Ovary (tissue), 9 donors: ENCODE measurements around the gene VDR. TPM values are rescaled to one million over a fixed set of nuclear protein-coding genes. Genes with fewer than 3 reads are reported as not detected.

Experiments
- DNase-seq, 5 donors: peaks; one replicate each; pipeline ENCODE4 v3.0.0-alpha.2; 2019 to 2020
- H3K27ac ChIP-seq, 2 donors: fragments of 200-600 bp; one replicate each; pipeline versions ENCODE4 v1.5.1 to v1.8.0; 2019 to 2022
- H3K27me3 ChIP-seq: fragments of 200-600 bp; one replicate; pipeline ENCODE4 v1.8.0; 2022
- H3K36me3 ChIP-seq: fragments of 200-600 bp; sonication (generic); one replicate; pipeline ENCODE4 v1.5.1; 2019
- H3K4me1 ChIP-seq: one replicate; pipeline ENCODE4 v1.8.1; 2013; ENCODE audit warnings: mild to moderate bottlenecking, moderate library complexity; ENCODE audit not compliant: insufficient read depth
- H3K4me3 ChIP-seq: fragments of 200-600 bp; sonication (generic); one replicate; pipeline ENCODE4 v1.5.1; 2017
- H3K9me3 ChIP-seq, 2 donors: fragments of 200-600 bp in 1 of 2; sonication (generic) in 1 of 2; one replicate each; pipeline versions ENCODE4 v1.5.1 to v1.8.1; 2013 to 2019; ENCODE audit warnings: mild to moderate bottlenecking in 1 of 2, moderate library complexity in 1 of 2
- CTCF ChIP-seq, 3 donors: fragments of 450-650 bp in 2 of 3; fragments of 200-600 bp in 1 of 3; IDR thresholded peaks; one replicate each; pipeline versions ENCODE4 v1.5.1 to v1.8.0; 2016 to 2022; ENCODE audit warnings: antibody characterized with exemption in 3 of 3, mild to moderate bottlenecking in 1 of 3
- EP300 ChIP-seq: sonication (generic); formaldehyde crosslinking; IDR thresholded peaks from one replicate; pipeline ENCODE4 v1.6.1; 2017; ENCODE audit warnings: antibody characterized with exemption
- POLR2A ChIP-seq: fragments of 450-650 bp; IDR thresholded peaks from one replicate; pipeline ENCODE4 v1.6.1; 2017; ENCODE audit warnings: antibody characterized with exemption, mild to moderate bottlenecking, moderate library complexity
- WGBS, 3 donors: extraction: QIAGEN DNeasy Blood & Tissue Kit in 1 of 3; methylation state at CpG; one replicate each; pipeline versions ENCODE4 v1.1.5 to v1.1.7; 2013 to 2017; 5-methylcytosine and 5-hydroxymethylcytosine counted together
- intact Hi-C, 4 donors: fragments of 100-400 bp; cut with DNase I; formaldehyde crosslinking; loops; one replicate each; pipeline versions ENCODE4 v1.11.0 to v1.15.1; 2022 to 2023
- polyA plus RNA-seq, 2 donors: library from polyadenylated mRNA; stranded (reverse); fragments of 200-250 nt in 1 of 2; fragments of 350-450 nt in 1 of 2; fragmentation: Illumina TruSeq in 1 of 2; extraction: RNeasy Lipid Tissue Mini Kit (QIAGEN cat#74804) in 1 of 2; gene quantifications; one replicate each; pipeline ENCODE4 v1.2.3, GENCODE V29; 2013 to 2014
- total RNA-seq, 7 donors: library from RNA; depleted of rRNA in 2 of 7; stranded (reverse); fragments of >200 nt in 2 of 7; fragmentation: NEBNext Ultra II Directional in 3 of 7; extraction: Animal tissue kit (Norgen Biotek cat#: 25700) in 3 of 7; gene quantifications; one replicate each; pipeline versions ENCODE4 v1.1.0 to v1.2.4, GENCODE V29; 2016 to 2023
- donor health status: DM: no; HTN: no; CAD: no; lungs with moderate emphysema.
- donor health status: DM: no; HTN: no; CAD: no.
- donor health status: Bipolar disorder and iron deficiency.
- donor health status: DM: yes; HTN: yes; CAD: no.
- donor health status: DM: no; HTN: no; CAD: no.
- donor health status: DM: yes; HTN: yes; CAD: no.

The VDR gene
- total and polyA plus RNA-seq, 9 donors: 0.31 to 2.7 (median 1.1) TPM

GRCh38 chr12:47891356-47891755, 13.4 kb downstream of the VDR start:
- 38 to 46% (median 45%) methylated on average over 3 of the region's 3 CpGs for WGBS, 3 donors
- intact Hi-C loops: no loop called here
- no peak overlapping the region for H3K4me3 ChIP-seq
- DNase-seq: no peak
- no peaks in the 10 kb centered on the region for H3K36me3 ChIP-seq
- H3K27ac ChIP-seq: no peak overlapping the region
- H3K4me1 ChIP-seq: no peaks in the 10 kb centered on the region
- no peak for TF ChIP-seq CTCF (IDR thresholded peaks at IDR 0.05)
- TF ChIP-seq POLR2A: no peak
- TF ChIP-seq EP300: no peak
- H3K9me3 ChIP-seq: no peaks in the 10 kb centered on the region
- H3K27me3 ChIP-seq: no peaks in the 10 kb centered on the region

- no peaks in the 10 kb centered on the region for H3K4me1 ChIP-seq
Observed at GRCh38 chr12:47889040-47889439, 15.8 kb downstream of the VDR start.

GRCh38 chr12:47888153-47888819, 16.5 kb downstream of the VDR start:
- no peak for TF ChIP-seq POLR2A
- no peak for TF ChIP-seq CTCF (IDR thresholded peaks at IDR 0.05)
- no peak for TF ChIP-seq EP300
- no peak overlapping the region for H3K4me3 ChIP-seq
- intact Hi-C loops: no loop called here
- H3K27ac ChIP-seq: no peak overlapping the region
- no peaks in the 10 kb centered on the region for H3K4me1 ChIP-seq
- no peaks in the 10 kb centered on the region for H3K9me3 ChIP-seq
- no peaks in the 10 kb centered on the region for H3K36me3 ChIP-seq
- WGBS, 3 donors: 79 to 82% (median 80%) methylated on average over 9 of the region's 9 CpGs
- H3K27me3 ChIP-seq: no peaks in the 10 kb centered on the region
- DNase-seq: no peak

More at GRCh38 chr12:47889040-47889439, 15.8 kb downstream of the VDR start:
- Histone ChIP-seq H3K36me3 (no peaks in the 10 kb centered on the region), H3K9me3 (no peaks in the 10 kb centered on the region), H3K4me3 (no peak overlapping the region), H3K27me3 (no peaks in the 10 kb centered on the region), H3K27ac (no peak overlapping the region)
- no peak for DNase-seq
- 75 to 89% (median 81%) methylated on average over 4 of the region's 4 CpGs for WGBS, 3 donors
- intact Hi-C loops: no loop called here
- TF ChIP-seq CTCF (IDR thresholded peaks at IDR 0.05) (no peak), EP300 (no peak), POLR2A (no peak)

- WGBS, 3 donors: 69 to 80% (median 79%) methylated on average over 3 of the region's 3 CpGs
- H3K27ac ChIP-seq: no peak overlapping the region
Observed at GRCh38 chr12:47887529-47887928, 17.3 kb downstream of the VDR start.

More at GRCh38 chr12:47887529-47887928, 17.3 kb downstream of the VDR start:
- no peaks in the 10 kb centered on the region for H3K9me3 ChIP-seq
- intact Hi-C loops: no loop called here
- H3K27me3 ChIP-seq: no peaks in the 10 kb centered on the region
- DNase-seq: no peak
- H3K4me3 ChIP-seq: no peak overlapping the region
- H3K36me3 ChIP-seq: no peaks in the 10 kb centered on the region
- no peaks in the 10 kb centered on the region for H3K4me1 ChIP-seq
- no peak for TF ChIP-seq EP300
- TF ChIP-seq POLR2A: no peak
- TF ChIP-seq CTCF (IDR thresholded peaks at IDR 0.05): no peak
